Cardiac fibroblast (primary cell): ENCODE results near the gene LRIG1.
A peak's percentile ranks its signal among the peaks of the same experiment; 100 is the strongest.

Source experiments
- DNase-seq, 2 donors: peaks; one replicate each; pipeline versions ENCODE4 v3.0.0 to v3.0.0-alpha.2; 2010; ENCODE audit warnings: low read depth in 2 of 2
- H3K4me3 ChIP-seq, 2 donors: replicated peaks in 1 of 2; 1 replicate in 1 of 2; 2 replicates in 1 of 2; pipeline ENCODE4 v1.5.1; 2011; ENCODE audit warnings: low read depth in 2 of 2, low read length in 2 of 2, mild to moderate bottlenecking in 2 of 2, moderate library complexity in 1 of 2
- CTCF ChIP-seq: IDR thresholded peaks from one replicate; pipeline ENCODE4 v1.5.1; 2011; ENCODE audit warnings: low read depth, mild to moderate bottlenecking, low read length, inconsistent platforms

The LRIG1 gene

GRCh38 chr3:66506154-66506553 is 5.3 kb upstream of the LRIG1 start:
- TF ChIP-seq CTCF, result no peak
- H3K4me3 ChIP-seq, result no peak overlapping the region
- DNase-seq, result no peak

- no peak overlapping the region for H3K4me3 ChIP-seq
- no peak for TF ChIP-seq CTCF
- DNase-seq, result no peak
These were observed 4.2 kb upstream of the LRIG1 start for GRCh38 chr3:66504850-66505641.

GRCh38 chr3:66502981-66503380 is 2.2 kb upstream of the LRIG1 start:
- no peak for TF ChIP-seq CTCF
- no peak overlapping the region for H3K4me3 ChIP-seq
- no peak for DNase-seq

- no peak for TF ChIP-seq CTCF
- DNase-seq, result no peak
- no peak overlapping the region for H3K4me3 ChIP-seq
These were observed 1.5 kb upstream of the LRIG1 start for GRCh38 chr3:66502245-66502874.

- H3K4me3 ChIP-seq, result peak overlapping the region; percentile 41 to 56
- peak; percentile 40 for TF ChIP-seq CTCF
- no peak for DNase-seq
These were observed 842 bp upstream of the LRIG1 start for GRCh38 chr3:66501483-66502244.

GRCh38 chr3:66499881-66500575 is 794 bp downstream of the LRIG1 start:
- DNase-seq, result peak; percentile 14 to 20
- H3K4me3 ChIP-seq, result peak overlapping the region; percentile 74 to 86
- TF ChIP-seq CTCF, result no peak
